Activated CD8-positive, alpha-beta T cell treated with anti-CD3 and anti-CD28 coated beads, Interleukin-2, amount 10 ng/mL, durations not matched to agents 7 days and 5 days (primary cell): ENCODE data around the gene TFIP11. TPM values are rescaled to one million over a fixed set of nuclear protein-coding genes. Genes with fewer than 3 reads are reported as not detected.

ENCODE experiments used
- ATAC-seq: fragments of 150-1000 bp; cut with Tn5 transposase; one replicate; pipeline ENCODE4 v1.10.0; 2021; ENCODE audit warnings: moderate library complexity
- CTCF ChIA-PET: fragments of 350-600 bp; sonication (Branson Sonifier 250); formaldehyde crosslinking; loops from one replicate; lab custom pipeline; 2021; ENCODE audit warnings: antibody characterized with exemption; lab: Charles Lee
- POLR2A ChIA-PET: fragments of 350-600 bp; sonication (Branson Sonifier 250); formaldehyde crosslinking; loops from one replicate; lab custom pipeline; 2021; ENCODE audit warnings: antibody characterized with exemption; lab: Charles Lee
- DNase-seq: peaks from one replicate; pipeline ENCODE4 v3.0.0-alpha.2; 2020
- H3K27ac Mint-ChIP-seq: one replicate; pipeline ENCODE4 v1.8.0; 2021; ENCODE audit warnings: mild to moderate bottlenecking, mixed read lengths
- H3K27me3 Mint-ChIP-seq: one replicate; pipeline ENCODE4 v1.8.0; 2021; ENCODE audit warnings: low read depth, mixed read lengths
- H3K36me3 Mint-ChIP-seq: one replicate; pipeline ENCODE4 v1.8.0; 2021; ENCODE audit warnings: low read depth, mixed read lengths
- H3K4me1 Mint-ChIP-seq: one replicate; pipeline ENCODE4 v1.8.0; 2021; ENCODE audit warnings: low read depth, mixed read lengths
- H3K4me3 Mint-ChIP-seq: one replicate; pipeline ENCODE4 v1.8.0; 2021; ENCODE audit warnings: mild to moderate bottlenecking, mixed read lengths
- H3K9me3 Mint-ChIP-seq: one replicate; pipeline ENCODE4 v1.8.0; 2022; ENCODE audit warnings: mixed read lengths; ENCODE audit not compliant: insufficient read depth
- total RNA-seq, 2 experiments: library from RNA; stranded (reverse); gene quantifications; one replicate each; pipeline ENCODE4 v1.2.3, GENCODE V29; 2021

The TFIP11 gene
- total RNA-seq, 2 experiments from 2014 or later, result 56.2 to 57.7 TPM

DNA sequence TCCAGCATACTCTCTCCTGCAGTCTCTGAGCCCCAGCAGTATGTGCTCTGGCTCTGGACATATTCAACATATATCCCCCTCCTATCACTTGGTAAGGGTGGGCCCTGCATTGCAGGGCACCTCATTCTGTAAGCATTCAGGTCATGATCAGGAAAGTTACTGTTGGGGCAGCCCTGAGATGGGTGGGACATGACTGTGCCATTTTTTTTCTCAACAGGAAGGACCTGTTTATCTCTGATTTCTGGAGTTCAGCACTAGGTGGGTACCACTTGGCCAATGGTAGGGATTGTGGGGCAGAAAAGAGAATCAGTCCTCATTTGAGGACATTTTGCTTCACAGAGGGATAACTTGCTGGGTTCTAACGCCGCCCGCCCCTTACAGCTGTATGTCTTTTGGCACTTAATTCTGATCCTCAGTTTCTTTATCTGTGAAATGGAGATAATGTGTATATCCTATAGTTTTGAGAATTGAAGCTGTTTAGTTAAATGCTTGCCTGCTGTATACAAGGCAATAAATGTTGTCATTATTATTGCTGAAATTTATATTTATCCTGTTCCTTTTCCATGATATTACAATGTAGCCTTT lies 26.4 kb downstream of the TFIP11 start:
- CTCF ChIA-PET, result interaction anchor here (1.3 to 1.7 kb wide), 3 partner anchors 9 to 188 kb away, joined by 4 to 5 read pairs (median 4); no protein-coding TSS in a partner anchor
- H3K4me1 Mint-ChIP-seq, result peaks cover 50% of the 10 kb centered on the region
- peaks cover 37% of the 10 kb centered on the region for H3K36me3 Mint-ChIP-seq
- no peaks in the 10 kb centered on the region for H3K27me3 Mint-ChIP-seq
- peak overlapping the region; percentile 30 for H3K27ac Mint-ChIP-seq
- no peak overlapping the region for H3K4me3 Mint-ChIP-seq
- POLR2A ChIA-PET, result interaction anchor here (0.9 kb wide), 1 partner anchor 91 kb away, joined by 3 read pairs; no protein-coding TSS in a partner anchor
- no peaks in the 10 kb centered on the region for H3K9me3 Mint-ChIP-seq
- ATAC-seq (no peak), DNase-seq (no peak)

GRCh38 chr22:26485013-26485412 lies 27.3 kb downstream of the TFIP11 start:
- CTCF ChIA-PET, result interaction anchor here (1.5 to 5.1 kb wide), 6 partner anchors 9 to 189 kb away, joined by 4 to 55 read pairs (median 8); no protein-coding TSS in a partner anchor
- no peaks in the 10 kb centered on the region for H3K9me3 Mint-ChIP-seq
- peak overlapping the region; percentile 94 for H3K27ac Mint-ChIP-seq
- peaks cover 57% of the 10 kb centered on the region for H3K4me1 Mint-ChIP-seq
- H3K4me3 Mint-ChIP-seq, result peak overlapping the region; percentile 86
- peaks cover 31% of the 10 kb centered on the region for H3K36me3 Mint-ChIP-seq
- POLR2A ChIA-PET, result interaction anchor here (1.9 to 3.9 kb wide), 4 partner anchors 18 to 188 kb away, joined by 5 to 37 read pairs (median 14); partner anchors contain the start of gene TFIP11
- H3K27me3 Mint-ChIP-seq, result no peaks in the 10 kb centered on the region
- ATAC-seq, result no peak
- DNase-seq, result no peak

- Mint-ChIP-seq H3K36me3 (peaks cover 32% of the 10 kb centered on the region), H3K27me3 (no peaks in the 10 kb centered on the region), H3K4me3 (peak overlapping the region; percentile 86), H3K27ac (peak overlapping the region; percentile 94), H3K4me1 (peaks cover 64% of the 10 kb centered on the region), H3K9me3 (no peaks in the 10 kb centered on the region)
- DNase-seq (no peak), ATAC-seq (no peak)
- ChIA-PET CTCF (interaction anchor here (1.0 to 5.1 kb wide), 8 partner anchors 10 to 190 kb away, joined by 3 to 55 read pairs (median 5); no protein-coding TSS in a partner anchor), POLR2A (interaction anchor here (1.1 to 3.9 kb wide), 9 partner anchors 9 to 189 kb away, joined by 3 to 37 read pairs (median 8); partner anchors contain the start of gene TFIP11)
Observed at GRCh38 chr22:26484360-26484706, 27.9 kb downstream of the TFIP11 start.

DNA sequence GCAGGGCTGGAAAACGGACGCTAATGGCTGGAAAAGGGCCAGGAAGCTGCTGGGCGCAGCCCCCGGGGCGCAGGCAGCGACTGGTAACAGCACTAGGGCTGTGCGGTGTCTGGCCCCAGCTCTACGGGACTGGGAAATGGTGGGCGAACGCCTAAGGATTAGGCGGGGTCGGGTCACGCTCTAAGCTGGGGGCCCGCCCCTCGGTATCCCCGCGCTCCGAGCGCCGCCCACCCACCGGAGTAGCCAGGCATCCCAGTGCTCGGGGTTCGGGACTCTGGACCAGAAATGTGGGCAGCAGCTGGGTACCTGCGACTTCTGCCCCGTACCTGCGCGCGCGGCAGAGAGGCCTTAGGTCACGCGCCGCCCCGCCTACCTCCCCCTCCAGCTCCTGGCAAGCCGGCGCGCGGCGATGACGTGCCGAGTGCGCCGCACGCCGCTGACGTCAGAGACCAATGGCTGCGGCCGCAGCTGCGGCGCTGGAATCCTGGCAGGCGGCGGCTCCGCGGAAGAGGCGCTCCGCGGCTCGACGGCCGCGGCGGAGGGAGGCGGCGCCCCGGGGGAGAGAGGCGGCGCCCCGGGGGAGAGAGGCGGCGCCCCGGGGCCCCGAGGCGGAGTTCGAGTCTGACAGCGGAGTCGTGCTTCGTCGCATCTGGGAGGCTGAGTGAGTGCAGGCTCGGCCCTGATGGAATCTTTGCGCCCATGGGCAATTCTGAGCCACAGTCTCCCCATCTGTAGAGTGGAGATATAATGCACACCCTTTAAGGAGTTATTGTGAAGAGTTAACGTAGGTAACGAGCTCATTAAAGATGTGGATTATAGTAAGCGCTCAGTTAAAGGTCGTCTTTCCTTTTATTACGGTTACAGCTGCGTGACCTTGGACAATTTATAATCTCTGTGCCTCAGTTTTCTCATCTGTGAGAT lies 28.6 kb downstream of the TFIP11 start, which contains the start of the genes HPS4 and SRRD:
Gene HPS4 (minus strand): TSS at position 345 of the 921 bp plus-strand sequence. CDS start 2,021 bp downstream, outside the sequence.
Gene SRRD (plus strand): TSS at position 439 of the 921 bp plus-strand sequence. CDS start 14 bp downstream, at position 453.
- CTCF ChIA-PET, result interaction anchor here (0.8 to 5.1 kb wide), 13 partner anchors 9 to 191 kb away, joined by 3 to 55 read pairs (median 5); no protein-coding TSS in a partner anchor
- DNase-seq, result peak; percentile 93

DNA sequence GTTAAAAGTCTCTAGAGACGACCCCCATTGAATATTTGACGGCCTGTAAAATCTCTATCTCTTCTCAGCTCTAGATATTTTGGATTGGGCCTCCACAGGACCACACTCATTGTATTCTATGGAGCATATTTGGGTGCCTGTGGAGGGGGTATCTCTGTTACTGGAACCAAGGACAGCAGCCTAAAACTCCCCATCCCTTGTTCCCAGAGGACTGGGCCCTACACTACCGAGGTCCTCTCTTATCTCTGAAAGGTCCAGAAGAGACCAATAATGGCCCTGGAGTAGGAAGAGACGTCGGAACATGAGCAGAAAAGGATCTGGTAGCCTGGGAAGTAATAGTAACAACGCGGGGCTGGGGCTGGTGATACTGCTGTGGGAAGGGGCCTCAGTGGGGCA lies 29.2 kb downstream of the TFIP11 start:
- no peaks in the 10 kb centered on the region for H3K9me3 Mint-ChIP-seq
- H3K4me3 Mint-ChIP-seq, result peak overlapping the region; percentile 86
- H3K4me1 Mint-ChIP-seq, result peaks cover 69% of the 10 kb centered on the region
- peaks cover 25% of the 10 kb centered on the region for H3K36me3 Mint-ChIP-seq
- no peaks in the 10 kb centered on the region for H3K27me3 Mint-ChIP-seq
- peak overlapping the region; percentile 94 for H3K27ac Mint-ChIP-seq
- ChIA-PET POLR2A (interaction anchor here (0.6 to 4.2 kb wide), 21 partner anchors 9 to 701 kb away, joined by 3 to 37 read pairs (median 3); partner anchors contain the start of genes ASPHD2, TFIP11 and TPST2), CTCF (interaction anchor here (0.8 to 5.1 kb wide), 12 partner anchors 9 to 190 kb away, joined by 3 to 55 read pairs (median 4); no protein-coding TSS in a partner anchor)
- ATAC-seq (no peak), DNase-seq (no peak)

More for the DNA sequence above, 28.6 kb downstream of the TFIP11 start, which contains the start of the genes HPS4 and SRRD:
- POLR2A ChIA-PET, result interaction anchor here (0.7 to 4.2 kb wide), 20 partner anchors 9 to 702 kb away, joined by 3 to 37 read pairs (median 3); partner anchors contain the start of genes ASPHD2, TFIP11 and TPST2
- peak within 1 kb of the TSS; percentile 94 for H3K27ac Mint-ChIP-seq
- H3K4me3 Mint-ChIP-seq, result peak within 1 kb of the TSS; percentile 86
- ATAC-seq, result peak; percentile 81
- no peaks in the 10 kb centered on the region for H3K27me3 Mint-ChIP-seq
- H3K9me3 Mint-ChIP-seq, result no peaks in the 10 kb centered on the region
- peaks cover 68% of the 10 kb centered on the region for H3K4me1 Mint-ChIP-seq
- peaks cover 31% of the 10 kb centered on the region for H3K36me3 Mint-ChIP-seq

DNA sequence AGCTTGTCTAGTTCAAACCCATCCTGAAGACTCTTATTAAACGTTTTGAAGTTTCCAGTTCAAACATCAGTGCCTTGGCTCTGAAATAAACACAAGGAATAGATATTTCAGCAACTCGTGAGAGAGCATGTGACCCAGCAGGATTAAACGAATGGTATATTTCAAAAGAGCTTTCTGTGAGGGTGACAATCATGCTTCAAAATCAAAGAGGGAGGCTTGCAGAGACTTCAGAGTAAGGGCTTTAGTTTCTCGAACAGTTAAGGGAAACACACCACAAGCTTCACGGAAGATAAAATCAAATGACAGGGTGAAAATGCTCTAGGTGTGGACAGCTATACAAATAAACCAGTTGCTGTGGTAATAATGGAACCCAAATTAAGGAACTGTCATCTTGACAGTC lies 30.1 kb downstream of the TFIP11 start:
- POLR2A ChIA-PET, result interaction anchor here (0.6 to 4.2 kb wide), 9 partner anchors 24 to 191 kb away, joined by 3 to 37 read pairs (median 4); partner anchors contain the start of genes ASPHD2, MIAT and TFIP11

GRCh38 chr22:26481694-26482093 lies 30.6 kb downstream of the TFIP11 start:
- no peaks in the 10 kb centered on the region for H3K9me3 Mint-ChIP-seq
- H3K4me3 Mint-ChIP-seq, result peak overlapping the region; percentile 86
- POLR2A ChIA-PET, result interaction anchor here (1.0 to 4.2 kb wide), 8 partner anchors 22 to 191 kb away, joined by 3 to 37 read pairs (median 4); partner anchors contain the start of genes ASPHD2, MIAT and TFIP11
- peaks cover 82% of the 10 kb centered on the region for H3K4me1 Mint-ChIP-seq
- H3K36me3 Mint-ChIP-seq, result peaks cover 36% of the 10 kb centered on the region
- no peak for DNase-seq
- CTCF ChIA-PET, result interaction anchor here (0.9 to 5.1 kb wide), 7 partner anchors 21 to 188 kb away, joined by 3 to 55 read pairs (median 5); no protein-coding TSS in a partner anchor
- H3K27ac Mint-ChIP-seq, result peak overlapping the region; percentile 94
- ATAC-seq, result no peak
- H3K27me3 Mint-ChIP-seq, result no peaks in the 10 kb centered on the region

More for the DNA sequence above, 30.1 kb downstream of the TFIP11 start:
- Mint-ChIP-seq H3K27me3 (no peaks in the 10 kb centered on the region), H3K9me3 (no peaks in the 10 kb centered on the region), H3K36me3 (peaks cover 33% of the 10 kb centered on the region), H3K27ac (peak overlapping the region; percentile 94), H3K4me3 (peak overlapping the region; percentile 86), H3K4me1 (peaks cover 77% of the 10 kb centered on the region)
- ATAC-seq (no peak), DNase-seq (no peak)
- CTCF ChIA-PET, result interaction anchor here (0.9 to 5.1 kb wide), 9 partner anchors 21 to 187 kb away, joined by 3 to 55 read pairs (median 5); no protein-coding TSS in a partner anchor

DNA sequence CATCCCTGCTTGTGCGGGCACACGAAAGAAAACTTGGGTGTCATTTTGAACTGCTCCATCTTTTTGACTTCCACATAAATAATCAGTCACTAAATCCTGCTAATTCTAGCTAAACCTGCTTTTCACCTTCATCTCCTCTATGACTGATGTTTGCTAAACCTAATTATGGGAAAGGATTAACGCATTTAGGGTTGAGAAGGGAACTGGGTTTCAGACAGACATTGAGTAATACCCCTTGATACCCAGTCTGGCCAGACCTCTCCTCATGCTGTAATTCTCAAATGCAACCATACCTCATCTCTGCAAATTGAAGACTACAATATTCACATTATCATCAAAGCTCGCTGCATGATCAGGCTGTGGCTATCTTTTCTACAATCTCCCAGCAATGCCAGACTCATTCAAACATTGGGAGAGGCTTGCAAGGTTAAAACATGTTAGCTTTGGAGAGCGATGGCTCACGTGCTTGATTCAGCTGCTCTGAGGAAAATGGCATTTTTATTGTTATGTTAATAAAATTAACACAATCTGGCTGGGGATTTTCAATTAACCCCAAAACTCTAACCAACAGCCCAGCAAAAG lies 31.1 kb downstream of the TFIP11 start:
- DNase-seq (no peak), ATAC-seq (no peak)
- Mint-ChIP-seq H3K36me3 (peaks cover 39% of the 10 kb centered on the region), H3K27me3 (no peaks in the 10 kb centered on the region), H3K4me3 (peak overlapping the region; percentile 62), H3K27ac (peak overlapping the region; percentile 3), H3K4me1 (peaks cover 82% of the 10 kb centered on the region), H3K9me3 (no peaks in the 10 kb centered on the region)
- ChIA-PET CTCF (interaction anchor here (0.9 to 5.1 kb wide), 7 partner anchors 22 to 188 kb away, joined by 3 to 55 read pairs (median 4); no protein-coding TSS in a partner anchor), POLR2A (interaction anchor here (0.6 to 4.2 kb wide), 8 partner anchors 22 to 192 kb away, joined by 3 to 37 read pairs (median 4); partner anchors contain the start of genes ASPHD2, MIAT and TFIP11)

GRCh38 chr22:26480611-26480932 lies 31.7 kb downstream of the TFIP11 start:
- H3K9me3 Mint-ChIP-seq, result no peaks in the 10 kb centered on the region
- H3K36me3 Mint-ChIP-seq, result peaks cover 39% of the 10 kb centered on the region
- H3K27ac Mint-ChIP-seq, result peak overlapping the region; percentile 3
- ChIA-PET CTCF (interaction anchor here (1.1 to 5.1 kb wide), 4 partner anchors 22 to 185 kb away, joined by 3 to 55 read pairs (median 17); no protein-coding TSS in a partner anchor), POLR2A (interaction anchor here (0.6 to 4.2 kb wide), 3 partner anchors 23 to 177 kb away, joined by 3 to 25 read pairs (median 6); partner anchors contain the start of genes ASPHD2 and MIAT)
- H3K4me1 Mint-ChIP-seq, result peaks cover 76% of the 10 kb centered on the region
- ATAC-seq, result no peak
- H3K27me3 Mint-ChIP-seq, result no peaks in the 10 kb centered on the region
- no peak for DNase-seq
- peak overlapping the region; percentile 62 for H3K4me3 Mint-ChIP-seq
